AG04449 (cell line): ENCODE results near the gene IGSF21.
"Not testable (repeated sequence)": the region's sequence is repeated elsewhere in the genome, so short reads cannot be mapped to it uniquely, and the experiment has no call there.

Source experiments
- CTCF ChIA-PET: fragments of 350-600 bp; formaldehyde crosslinking; extraction: SDS; loops from one replicate; lab custom pipeline; 2021; ENCODE audit warnings: antibody characterized with exemption; lab: Yijun Ruan, JAX
- POLR2A ChIA-PET: fragments of 400-600, 350-600 bp; formaldehyde crosslinking; extraction: SDS; loops from one replicate; lab custom pipeline; 2020; ENCODE audit warnings: antibody characterized with exemption, inconsistent platforms; lab: Yijun Ruan, JAX
- DNase-seq: peaks from one replicate; pipeline ENCODE4 v3.0.0-alpha.2; 2010; ENCODE audit warnings: low read depth, low spot score
- H3K4me3 ChIP-seq: 2 replicates; pipeline ENCODE4 v1.5.1; 2011; ENCODE audit warnings: low read depth, mild to moderate bottlenecking, control low read depth, low read length
- TF ChIP-seq, protein P1 (sequence below): IDR thresholded peaks from one replicate; pipeline ENCODE4 v1.5.1; 2011; ENCODE audit warnings: mild to moderate bottlenecking, moderate library complexity, low read length, control low read depth, inconsistent platforms; ENCODE audit not compliant: insufficient read depth; ENCODE audit errors: missing control alignments

IGSF21 gene

DNA sequence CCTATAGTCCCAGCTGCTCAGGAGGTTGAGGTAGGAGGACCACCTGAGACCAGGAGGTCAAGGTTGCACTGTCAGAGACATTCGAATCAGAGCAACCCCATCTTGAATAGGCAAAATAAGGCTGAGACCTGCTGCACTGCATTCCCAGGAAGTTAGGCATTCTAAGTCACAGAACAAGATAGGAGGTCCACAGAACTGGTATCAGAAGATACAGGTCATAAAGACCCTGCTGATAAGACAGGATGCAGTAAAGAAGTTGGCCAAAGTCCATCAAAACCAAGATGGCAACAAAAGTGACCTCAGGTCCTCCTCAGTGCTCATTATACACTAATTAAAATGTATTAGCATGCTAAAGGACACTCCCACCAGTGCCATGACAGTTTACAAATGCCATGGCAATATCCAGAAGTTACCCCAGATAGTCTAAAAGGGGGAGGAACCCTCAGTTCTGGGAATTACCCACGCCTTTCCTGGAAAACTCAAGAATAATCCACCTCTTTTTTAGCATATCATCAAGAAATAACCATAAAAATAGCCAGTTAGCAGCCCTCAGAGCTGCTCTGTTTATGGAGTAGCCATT is 307.9 kb downstream of the IGSF21 start:
- DNase-seq: no peak
- POLR2A ChIA-PET: no interaction called here
- TF ChIP-seq, protein P1, sequence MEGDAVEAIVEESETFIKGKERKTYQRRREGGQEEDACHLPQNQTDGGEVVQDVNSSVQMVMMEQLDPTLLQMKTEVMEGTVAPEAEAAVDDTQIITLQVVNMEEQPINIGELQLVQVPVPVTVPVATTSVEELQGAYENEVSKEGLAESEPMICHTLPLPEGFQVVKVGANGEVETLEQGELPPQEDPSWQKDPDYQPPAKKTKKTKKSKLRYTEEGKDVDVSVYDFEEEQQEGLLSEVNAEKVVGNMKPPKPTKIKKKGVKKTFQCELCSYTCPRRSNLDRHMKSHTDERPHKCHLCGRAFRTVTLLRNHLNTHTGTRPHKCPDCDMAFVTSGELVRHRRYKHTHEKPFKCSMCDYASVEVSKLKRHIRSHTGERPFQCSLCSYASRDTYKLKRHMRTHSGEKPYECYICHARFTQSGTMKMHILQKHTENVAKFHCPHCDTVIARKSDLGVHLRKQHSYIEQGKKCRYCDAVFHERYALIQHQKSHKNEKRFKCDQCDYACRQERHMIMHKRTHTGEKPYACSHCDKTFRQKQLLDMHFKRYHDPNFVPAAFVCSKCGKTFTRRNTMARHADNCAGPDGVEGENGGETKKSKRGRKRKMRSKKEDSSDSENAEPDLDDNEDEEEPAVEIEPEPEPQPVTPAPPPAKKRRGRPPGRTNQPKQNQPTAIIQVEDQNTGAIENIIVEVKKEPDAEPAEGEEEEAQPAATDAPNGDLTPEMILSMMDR: no peak
- no peak overlapping the region for H3K4me3 ChIP-seq
- CTCF ChIA-PET: no interaction called here

DNA sequence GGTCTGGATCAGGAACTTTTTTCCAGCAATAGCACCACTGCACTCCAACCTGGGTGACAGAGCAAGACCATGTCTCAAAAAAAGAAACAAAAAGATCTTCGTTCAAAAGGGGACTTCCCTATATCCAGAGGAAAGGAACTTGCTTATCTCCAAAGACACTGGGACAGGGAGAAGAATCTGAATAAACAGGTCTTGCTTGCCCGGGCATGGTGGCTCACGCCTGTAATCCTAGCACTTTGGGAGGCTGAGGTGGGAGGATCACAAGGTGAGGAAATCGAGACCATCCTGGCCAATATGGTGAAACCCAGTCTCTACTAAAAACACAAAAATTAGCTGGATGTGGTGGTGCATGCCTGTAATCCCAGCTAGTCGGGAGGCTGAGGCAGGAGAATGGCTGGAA is 308.5 kb downstream of the IGSF21 start:
- CTCF ChIA-PET, DNase-seq, H3K4me3 ChIP-seq, POLR2A ChIA-PET: not testable (repeated sequence)

DNA sequence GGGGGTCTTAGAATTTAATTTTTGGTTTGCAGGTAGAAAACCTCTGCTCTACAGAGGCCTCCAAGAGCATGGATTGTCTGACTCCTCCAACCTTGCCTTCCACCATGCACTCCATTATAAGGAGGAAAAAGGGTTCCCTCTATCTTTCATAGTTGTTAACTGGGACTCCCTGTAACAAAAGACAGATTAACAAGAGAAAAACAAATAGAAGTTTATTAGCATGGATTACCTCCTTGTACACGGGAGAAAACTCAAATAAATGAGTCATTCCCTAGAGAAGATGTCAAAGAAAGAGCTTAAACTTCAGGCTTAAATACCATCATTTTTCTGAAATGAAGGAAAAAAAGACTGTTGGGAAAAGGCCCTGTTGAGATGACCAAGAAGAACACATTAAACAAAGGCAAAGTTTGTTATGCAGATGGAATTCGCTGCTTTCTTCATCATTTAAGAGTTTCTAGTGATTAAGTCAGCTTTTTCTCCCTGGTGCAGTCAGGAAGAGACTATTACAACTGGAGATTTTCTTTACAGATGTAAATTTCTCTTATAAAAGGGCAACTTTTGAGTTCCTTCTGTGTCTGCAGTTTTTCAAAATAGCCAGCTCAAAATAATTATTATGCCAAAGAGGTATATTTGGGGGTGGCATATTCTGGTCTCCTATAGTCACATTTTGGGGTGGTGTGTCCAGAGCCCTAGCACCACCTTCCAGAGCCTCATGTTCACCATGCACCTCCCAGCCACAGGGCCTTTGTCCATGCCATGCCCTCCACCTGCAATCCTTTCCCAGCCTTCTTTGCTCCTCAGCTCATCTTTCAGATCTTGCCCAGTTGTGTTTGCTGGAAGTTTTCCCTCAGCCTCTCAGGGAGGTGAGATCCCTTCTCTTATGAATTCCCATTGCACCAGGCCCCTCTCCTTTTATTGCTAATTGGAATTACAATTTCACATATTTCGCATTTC is 310.0 kb downstream of the IGSF21 start:
- no peak overlapping the region for H3K4me3 ChIP-seq
- POLR2A ChIA-PET: no interaction called here
- TF ChIP-seq, protein P1: no peak
- DNase-seq: no peak
- CTCF ChIA-PET: no interaction called here

DNA sequence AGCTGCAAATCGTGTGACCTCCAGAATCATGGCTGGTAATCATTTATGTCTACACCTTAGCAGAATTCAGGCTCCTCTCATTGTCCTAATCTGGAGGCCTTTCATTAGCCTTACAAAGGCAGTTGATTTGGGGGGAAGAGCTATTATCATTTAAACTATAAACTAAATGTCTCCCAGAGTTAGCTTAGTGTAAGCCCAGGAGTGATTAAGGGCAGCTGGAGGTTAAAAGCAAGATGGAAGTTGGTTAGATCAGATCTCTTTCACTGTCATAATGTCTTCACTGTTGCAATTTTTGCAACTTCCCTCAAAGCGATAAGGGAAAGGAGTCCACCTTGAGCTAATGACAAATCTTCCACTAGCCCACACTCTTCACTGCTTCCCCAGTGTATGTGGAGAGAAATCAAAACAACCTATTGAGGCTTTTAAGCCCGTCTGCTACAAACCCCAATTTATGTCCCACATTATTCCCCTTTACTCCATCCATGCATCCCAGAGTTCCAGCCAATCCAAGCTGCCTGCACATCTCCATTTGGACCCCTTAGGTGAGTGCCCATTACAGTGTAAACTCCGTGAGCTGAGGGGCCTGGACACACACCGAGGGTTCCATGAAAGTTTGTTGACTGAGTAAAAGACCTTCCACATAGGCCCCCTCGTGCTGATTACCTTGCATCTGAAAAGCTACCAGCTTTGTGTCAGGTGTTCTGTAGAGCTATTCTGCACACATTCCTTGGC is 311.7 kb downstream of the IGSF21 start:
- TF ChIP-seq, protein P1: no peak
- no peak for DNase-seq
- H3K4me3 ChIP-seq: no peak overlapping the region
- CTCF ChIA-PET: no interaction called here
- POLR2A ChIA-PET: no interaction called here

DNA sequence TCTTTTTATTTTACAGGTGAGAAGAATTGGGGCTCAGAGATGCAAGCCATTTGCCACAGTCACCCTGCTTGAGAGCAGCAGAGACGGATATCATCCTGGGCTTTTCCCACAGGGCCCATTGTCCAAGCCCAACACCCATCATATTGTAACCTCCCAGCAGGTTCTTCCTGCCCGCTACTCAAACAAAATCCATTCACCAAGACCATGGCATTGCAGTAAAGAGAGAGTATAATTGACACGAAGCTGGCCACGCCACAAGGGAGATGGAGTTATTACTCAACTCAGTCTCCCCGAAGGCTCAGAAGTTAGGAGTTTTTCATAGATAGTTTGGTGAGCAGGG is 312.2 kb downstream of the IGSF21 start:
- ChIA-PET CTCF (no interaction called here), POLR2A (no interaction called here)
- TF ChIP-seq, protein P1: no peak
- H3K4me3 ChIP-seq: no peak overlapping the region
- no peak for DNase-seq

DNA sequence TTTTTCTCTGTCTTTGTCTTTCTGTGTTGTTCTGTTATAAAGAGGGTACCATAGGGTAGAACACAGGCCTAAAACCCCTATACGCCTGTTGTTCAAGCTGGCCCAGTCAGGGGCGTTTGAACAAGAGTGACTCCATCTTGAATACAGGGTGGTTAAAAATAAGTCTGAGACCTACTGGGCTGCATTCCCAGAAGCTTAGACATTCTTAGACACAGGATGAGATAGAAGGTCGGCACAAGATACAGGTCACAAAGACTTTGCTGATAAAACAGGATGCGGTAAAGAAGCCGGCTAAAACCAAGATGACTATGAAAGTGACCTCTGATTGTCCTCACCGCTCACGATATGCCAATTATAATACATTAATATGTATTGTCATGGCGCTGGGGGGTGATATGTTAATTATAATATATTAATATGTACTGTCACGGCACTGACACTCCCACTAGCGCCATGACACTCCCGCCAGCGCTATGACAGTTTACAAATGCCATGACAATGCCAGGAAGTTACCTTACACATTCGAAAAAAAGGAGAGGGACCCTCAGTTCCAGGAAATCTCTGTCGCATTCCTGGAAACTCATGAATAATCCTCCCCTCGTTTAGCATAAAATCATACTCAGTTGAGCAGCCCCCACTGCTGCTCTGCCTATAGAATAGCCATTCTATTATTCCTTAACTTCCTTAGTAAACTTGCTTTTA is 314.6 kb downstream of the IGSF21 start:
- CTCF ChIA-PET: no interaction called here
- TF ChIP-seq, protein P1: no peak
- H3K4me3 ChIP-seq: no peak overlapping the region
- POLR2A ChIA-PET: no interaction called here
- no peak for DNase-seq
